Fibroblast of skin of abdomen (primary cell): ENCODE data around the gene TRMT2A.

ENCODE experiments used
- DNase-seq: peaks from one replicate; pipeline ENCODE4 v3.0.0-alpha.2; 2013

Gene TRMT2A

GRCh38 chr22:20116376-20116950 is 563 bp downstream of the TRMT2A start:
- no peak for DNase-seq

- DNase-seq: no peak
Observed at GRCh38 chr22:20115691-20116375, 1.2 kb downstream of the TRMT2A start, which contains the start of gene RANBP1. TSS of gene RANBP1 (plus strand) at chr22:20116104. CDS start at chr22:20116185, 81 bp downstream.

GRCh38 chr22:20114506-20115475 is 2.2 kb downstream of the TRMT2A start:
- no peak for DNase-seq

GRCh38 chr22:20113551-20114310 is 3.3 kb downstream of the TRMT2A start:
- DNase-seq: no peak

GRCh38 chr22:20112623-20113511 is 4.2 kb downstream of the TRMT2A start:
- no peak for DNase-seq

- no peak for DNase-seq
Observed at GRCh38 chr22:20111689-20112622, 5.1 kb downstream of the TRMT2A start.

- no peak for DNase-seq
Observed at GRCh38 chr22:20111045-20111688, 5.9 kb downstream of the TRMT2A start.

GRCh38 chr22:20110359-20110985 is 6.6 kb downstream of the TRMT2A start:
- no peak for DNase-seq

- no peak for DNase-seq
Observed at GRCh38 chr22:20109411-20110358, 7.3 kb downstream of the TRMT2A start.

- no peak for DNase-seq
Observed at GRCh38 chr22:20108757-20109230, 8.2 kb downstream of the TRMT2A start.

GRCh38 chr22:20107951-20108756 is 8.9 kb downstream of the TRMT2A start:
- DNase-seq: no peak

- DNase-seq: no peak
Observed at GRCh38 chr22:20107471-20107901, 9.5 kb downstream of the TRMT2A start.

GRCh38 chr22:20106849-20107237 is 10.2 kb downstream of the TRMT2A start:
- DNase-seq: no peak

GRCh38 chr22:20106205-20106848 is 10.7 kb downstream of the TRMT2A start:
- DNase-seq: no peak

- no peak for DNase-seq
Observed at GRCh38 chr22:20105456-20106204, 11.4 kb downstream of the TRMT2A start.
